Hindlimb muscle (tissue), 1 donor: Measurements from ENCODE around the gene CKLF. TPM values are rescaled to one million over a fixed set of nuclear protein-coding genes. Genes with fewer than 3 reads are reported as not detected.
A peak's percentile ranks its signal among the peaks of the same experiment; 100 is the strongest.
"Not testable (repeated sequence)": the region's sequence is repeated elsewhere in the genome, so short reads cannot be mapped to it uniquely, and the experiment has no call there.

Source experiments
- DNase-seq: peaks from one replicate; pipeline ENCODE4 v3.0.0-alpha.2; 2013
- polyA plus RNA-seq: library from polyadenylated mRNA; unstranded; fragments of 120-200 nt; gene quantifications from one replicate; pipeline ENCODE4 v1.2.1, GENCODE V29; 2013; ENCODE audit not compliant: insufficient read length

The CKLF gene
- polyA plus RNA-seq, 1 donor, result 23.3 TPM

- DNase-seq, result no peak
Observed at GRCh38 chr16:66569827-66570405, 17.5 kb downstream of the CKLF start.

GRCh38 chr16:66572356-66572755 lies 20.0 kb downstream of the CKLF start:
- no peak for DNase-seq

- no peak for DNase-seq
Observed at GRCh38 chr16:66574081-66574480, 21.7 kb downstream of the CKLF start.

GRCh38 chr16:66574531-66574930 lies 22.2 kb downstream of the CKLF start:
- DNase-seq, result no peak

GRCh38 chr16:66575060-66575459 lies 22.7 kb downstream of the CKLF start:
- DNase-seq, result no peak

GRCh38 chr16:66576296-66576695 lies 23.9 kb downstream of the CKLF start:
- DNase-seq, result peak; percentile 48

- no peak for DNase-seq
Observed at GRCh38 chr16:66578651-66579531, 26.5 kb downstream of the CKLF start, which contains the start of gene CMTM2. CMTM2 (plus strand) TSS chr16:66579463; CDS start chr16:66579608, 145 bp downstream.

- no peak for DNase-seq
Observed at GRCh38 chr16:66580605-66581209, 28.3 kb downstream of the CKLF start.

- DNase-seq, result no peak
Observed at GRCh38 chr16:66581246-66581952, 29.0 kb downstream of the CKLF start.

GRCh38 chr16:66585481-66586239 lies 33.3 kb downstream of the CKLF start:
- DNase-seq, result no peak

- no peak for DNase-seq
Observed at GRCh38 chr16:66587881-66588600, 35.7 kb downstream of the CKLF start.

GRCh38 chr16:66588981-66589713 lies 36.8 kb downstream of the CKLF start:
- DNase-seq, result no peak

GRCh38 chr16:66590322-66590721 lies 37.9 kb downstream of the CKLF start:
- DNase-seq, result no peak

GRCh38 chr16:66591018-66591417 lies 38.6 kb downstream of the CKLF start:
- no peak for DNase-seq

- no peak for DNase-seq
Observed at GRCh38 chr16:66592241-66592640, 39.9 kb downstream of the CKLF start.

- no peak for DNase-seq
Observed at GRCh38 chr16:66592814-66593213, 40.4 kb downstream of the CKLF start.

- no peak for DNase-seq
Observed at GRCh38 chr16:66594739-66595138, 42.4 kb downstream of the CKLF start.

- DNase-seq, result not testable (repeated sequence)
Observed at GRCh38 chr16:66596559-66596958, 44.2 kb downstream of the CKLF start.

GRCh38 chr16:66596986-66597848 lies 44.8 kb downstream of the CKLF start:
- no peak for DNase-seq

GRCh38 chr16:66598111-66598510 lies 45.7 kb downstream of the CKLF start:
- no peak for DNase-seq
